ENCODE results near the gene ZMYND11.
"Not testable (repeated sequence)": the region's sequence is repeated elsewhere in the genome, so short reads cannot be mapped to it uniquely, and the experiment has no call there.

GRCh38 chr10:300580-300979 is 165.3 kb downstream of the ZMYND11 start:
- TF ChIP-seq CTCF (conservative IDR thresholded peaks at IDR 0.05 in 1 of 2, IDR thresholded peaks at IDR 0.05 in 1 of 2; ENCODE audit: low read depth in 1 of 2, low read length in 2 of 2); EZH2 (IDR thresholded peaks at IDR 0.05; ENCODE audit: low read length, missing control alignments): not testable (repeated sequence)
